Neuronal stem cell (in vitro differentiated cells): ENCODE results near the gene FAP.

Experiments
- DNase-seq: peaks from one replicate; pipeline ENCODE4 v3.0.0-alpha.2; 2013; ENCODE audit warnings: low spot score
- H2AFZ ChIP-seq: one replicate; pipeline ENCODE4 v1.6.1; 2013; ENCODE audit warnings: mild to moderate bottlenecking, low read length, inconsistent platforms
- H2AK5ac ChIP-seq: 2 replicates; pipeline ENCODE4 v1.6.1; 2013; ENCODE audit warnings: low read depth, mild to moderate bottlenecking, inconsistent platforms, low read length, moderate library complexity, mixed read lengths
- H2BK120ac ChIP-seq: 2 replicates; pipeline ENCODE4 v1.6.1; 2013; ENCODE audit warnings: low read depth, mild to moderate bottlenecking, inconsistent platforms, low read length, moderate library complexity, mixed read lengths
- H2BK12ac ChIP-seq: one replicate; pipeline ENCODE4 v1.6.1; 2013; ENCODE audit warnings: low read length, inconsistent platforms
- H2BK15ac ChIP-seq: 2 replicates; pipeline ENCODE4 v1.6.1; 2013; ENCODE audit warnings: mild to moderate bottlenecking, low read length, inconsistent platforms, mixed read lengths
- H2BK5ac ChIP-seq: one replicate; pipeline ENCODE4 v1.6.1; 2013; ENCODE audit warnings: inconsistent platforms, mild to moderate bottlenecking, low read length, moderate library complexity
- H3K14ac ChIP-seq: one replicate; pipeline ENCODE4 v1.6.1; 2013; ENCODE audit warnings: low read length, inconsistent platforms
- H3K18ac ChIP-seq: 2 replicates; pipeline ENCODE4 v1.6.1; 2013; ENCODE audit warnings: low read length, inconsistent platforms
- H3K23ac ChIP-seq: 2 replicates; pipeline ENCODE4 v1.6.1; 2013; ENCODE audit warnings: low read depth, mild to moderate bottlenecking, mixed read lengths, low read length, inconsistent platforms; ENCODE audit not compliant: poor library complexity
- H3K27ac ChIP-seq: replicated peaks from 3 replicates; pipeline ENCODE4 v1.5.1; 2013; ENCODE audit warnings: low read length, inconsistent platforms
- H3K27me3 ChIP-seq, 3 experiments: 2 replicates each; pipeline ENCODE4 v1.6.1; 2013; ENCODE audit warnings: low read length in 3 of 3, mild to moderate bottlenecking in 2 of 3, inconsistent platforms in 1 of 3, low read depth in 1 of 3, mixed read lengths in 1 of 3, moderate library complexity in 1 of 3; ENCODE audit not compliant: control insufficient read depth in 3 of 3, insufficient read depth in 3 of 3
- H3K36me3 ChIP-seq, 2 donors: replicated peaks in 1 of 2; 2 replicates each; pipeline ENCODE4 v1.6.1; 2013; ENCODE audit warnings: low read length in 2 of 2; ENCODE audit not compliant: control insufficient read depth in 2 of 2, insufficient read depth in 2 of 2
- H3K4ac ChIP-seq: 2 replicates; pipeline ENCODE4 v1.6.1; 2013; ENCODE audit warnings: inconsistent platforms, mild to moderate bottlenecking, low read length, moderate library complexity
- H3K4me1 ChIP-seq, 2 donors: 1 replicate in 1 of 2; 2 replicates in 1 of 2; pipeline ENCODE4 v1.6.1; 2013; ENCODE audit warnings: low read length in 2 of 2, low read depth in 1 of 2; ENCODE audit not compliant: control insufficient read depth in 2 of 2, insufficient read depth in 1 of 2
- H3K4me2 ChIP-seq: one replicate; pipeline ENCODE4 v1.6.1; 2013; ENCODE audit warnings: mild to moderate bottlenecking, low read length, inconsistent platforms; ENCODE audit not compliant: insufficient read depth, poor library complexity, severe bottlenecking
- H3K4me3 ChIP-seq, 2 donors: 2 replicates each; pipeline ENCODE4 v1.5.1; 2013; ENCODE audit warnings: low read length in 2 of 2, mild to moderate bottlenecking in 2 of 2, inconsistent platforms in 1 of 2, moderate library complexity in 1 of 2
- H3K79me1 ChIP-seq: one replicate; pipeline ENCODE4 v1.6.1; 2013; ENCODE audit warnings: low read depth, mild to moderate bottlenecking, inconsistent platforms, low read length, moderate library complexity
- H3K9ac ChIP-seq: one replicate; pipeline ENCODE4 v1.6.1; 2013; ENCODE audit warnings: mild to moderate bottlenecking, low read depth, low read length, inconsistent platforms; ENCODE audit not compliant: poor library complexity
- H3K9me3 ChIP-seq, 2 donors: replicated peaks in 1 of 2; 2 replicates each; pipeline versions ENCODE3 to v1.6.1; 2013; ENCODE audit warnings: low read length in 2 of 2, mild to moderate bottlenecking in 2 of 2, inconsistent platforms in 1 of 2, low read depth in 1 of 2, mixed read lengths in 1 of 2, moderate library complexity in 1 of 2; ENCODE audit not compliant: control insufficient read depth in 2 of 2, insufficient read depth in 1 of 2
- H4K8ac ChIP-seq: one replicate; pipeline ENCODE4 v1.6.1; 2013; ENCODE audit warnings: low read depth, mild to moderate bottlenecking, inconsistent platforms, low read length, moderate library complexity
- H4K91ac ChIP-seq: one replicate; pipeline ENCODE4 v1.6.1; 2013; ENCODE audit warnings: low read length, low read depth, mild to moderate bottlenecking, inconsistent platforms; ENCODE audit not compliant: poor library complexity
- WGBS, 2 donors: extraction: QIAGEN DNeasy Blood & Tissue Kit; methylation state at CpG; one replicate each; pipeline ENCODE4 v1.1.7; 2013; ENCODE audit warnings: missing lambda C conversion rate in 2 of 2, mixed read lengths in 1 of 2; ENCODE audit not compliant: insufficient read length in 2 of 2, insufficient replicate concordance in 1 of 2; ENCODE audit errors: extremely low coverage in 2 of 2; 5-methylcytosine and 5-hydroxymethylcytosine counted together

Gene FAP

DNA sequence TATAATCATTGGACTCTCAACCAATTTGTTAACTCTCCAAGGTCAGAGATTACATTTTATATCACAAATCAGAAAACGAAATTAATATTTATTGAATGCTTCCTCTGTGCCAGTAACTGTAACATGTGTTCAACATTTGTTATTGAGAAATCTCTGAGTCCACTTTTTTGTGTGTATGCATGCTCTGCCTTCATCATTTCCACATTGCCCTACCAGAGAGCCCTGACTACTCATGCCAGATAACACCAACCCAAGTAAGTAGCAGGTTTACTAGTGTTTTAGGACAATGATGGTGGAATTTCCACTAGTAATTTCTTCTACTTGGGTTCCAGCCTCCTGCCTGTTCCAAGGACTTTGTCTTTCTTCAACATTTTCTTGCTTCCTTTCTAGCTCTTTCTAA is 14.2 kb upstream of the FAP start:
- H3K36me3 ChIP-seq, result no peaks in the 10 kb centered on the region
- no peak overlapping the region for H3K27ac ChIP-seq
- H3K23ac ChIP-seq, result no peak overlapping the region
- no peak overlapping the region for H2BK12ac ChIP-seq
- no peaks in the 10 kb centered on the region for H3K79me1 ChIP-seq
- no peaks in the 10 kb centered on the region for H3K27me3 ChIP-seq
- no peak for DNase-seq
- H3K14ac ChIP-seq, result no peak overlapping the region
- H3K9ac ChIP-seq, result no peak overlapping the region
- H3K4me1 ChIP-seq, result peaks cover 0 to 1% of the 10 kb centered on the region in 2 donors
- no peak overlapping the region for H4K8ac ChIP-seq
- no peaks in the 10 kb centered on the region for H3K9me3 ChIP-seq
- WGBS, 2 donors, result no CpG with 5 or more reads among the region's 1 CpG
- H2AK5ac ChIP-seq, result no peak overlapping the region
- no peak overlapping the region for H3K18ac ChIP-seq
- no peak overlapping the region for H2BK120ac ChIP-seq
- H3K4ac ChIP-seq, result no peak overlapping the region
- H3K4me2 ChIP-seq, result no peak overlapping the region
- no peak overlapping the region for H4K91ac ChIP-seq
- H2BK15ac ChIP-seq, result no peak overlapping the region
- no peak overlapping the region for H2AFZ ChIP-seq
- H3K4me3 ChIP-seq, result no peak overlapping the region
- no peak overlapping the region for H2BK5ac ChIP-seq

DNA sequence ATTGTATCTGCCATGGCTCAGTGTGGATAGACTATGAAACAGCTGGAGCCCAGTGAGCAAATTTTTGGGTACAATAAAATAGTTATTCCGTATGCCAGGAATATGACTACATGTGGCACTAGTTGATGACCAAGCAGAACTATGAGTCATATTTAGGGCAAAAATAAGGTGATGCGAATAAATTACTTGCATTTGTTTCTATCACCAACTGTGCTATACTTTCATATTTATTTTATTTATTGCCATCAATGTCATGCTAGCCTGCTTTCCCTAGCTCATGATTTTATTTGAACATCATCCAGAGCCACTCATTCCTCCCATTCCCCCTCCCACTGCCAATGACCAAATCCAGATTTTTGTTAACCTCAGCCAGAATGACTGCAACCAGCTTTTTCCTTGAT is 13.3 kb upstream of the FAP start:
- no peak overlapping the region for H3K4me2 ChIP-seq
- H2BK120ac ChIP-seq, result no peak overlapping the region
- no peak overlapping the region for H2AFZ ChIP-seq
- H4K8ac ChIP-seq, result no peak overlapping the region
- no peak overlapping the region for H3K18ac ChIP-seq
- no peak overlapping the region for H2BK12ac ChIP-seq
- H3K36me3 ChIP-seq, result no peaks in the 10 kb centered on the region
- H3K14ac ChIP-seq, result no peak overlapping the region
- WGBS, 2 donors, result no CpG with 5 or more reads among the region's 2 CpGs
- no peaks in the 10 kb centered on the region for H3K79me1 ChIP-seq
- H4K91ac ChIP-seq, result no peak overlapping the region
- no peak overlapping the region for H2BK5ac ChIP-seq
- no peak overlapping the region for H3K4ac ChIP-seq
- H3K9me3 ChIP-seq, result no peaks in the 10 kb centered on the region
- H2AK5ac ChIP-seq, result no peak overlapping the region
- H3K23ac ChIP-seq, result no peak overlapping the region
- H2BK15ac ChIP-seq, result no peak overlapping the region
- peaks cover 0 to 1% of the 10 kb centered on the region in 2 donors for H3K4me1 ChIP-seq
- no peaks in the 10 kb centered on the region for H3K27me3 ChIP-seq
- H3K4me3 ChIP-seq, result no peak overlapping the region
- DNase-seq, result no peak
- H3K9ac ChIP-seq, result no peak overlapping the region
- H3K27ac ChIP-seq, result no peak overlapping the region

DNA sequence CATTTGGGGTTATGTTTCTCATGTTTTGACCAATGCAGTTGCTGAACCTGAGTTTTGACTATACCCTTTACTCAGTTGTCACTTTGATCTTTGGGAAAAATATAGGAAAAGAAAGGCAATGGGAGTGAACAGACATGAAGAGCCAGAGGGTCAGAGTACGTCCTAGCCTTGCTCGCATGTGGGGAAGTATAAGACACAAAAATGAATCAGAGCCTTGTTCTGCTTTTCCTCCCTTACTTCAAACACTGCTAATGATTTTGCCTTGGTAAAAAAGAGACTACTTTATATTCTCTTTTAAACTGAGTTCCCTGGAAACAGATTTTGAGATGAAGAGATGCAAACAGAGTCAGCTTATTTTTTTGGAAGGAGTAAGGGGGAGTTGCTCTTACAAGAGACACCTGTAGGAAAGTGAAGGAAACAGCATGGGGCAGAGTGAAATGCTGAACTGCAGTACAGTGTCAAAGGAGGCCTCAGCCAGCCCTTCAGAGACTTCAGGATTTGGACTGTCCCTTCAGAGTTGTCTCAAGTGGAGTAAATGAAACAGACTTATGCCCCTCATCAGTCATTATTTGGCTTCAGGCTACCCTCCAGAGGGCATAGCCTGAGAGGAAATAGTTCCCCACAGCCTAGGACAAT is 11.1 kb upstream of the FAP start:
- H3K14ac ChIP-seq, result no peak overlapping the region
- no peak for DNase-seq

DNA sequence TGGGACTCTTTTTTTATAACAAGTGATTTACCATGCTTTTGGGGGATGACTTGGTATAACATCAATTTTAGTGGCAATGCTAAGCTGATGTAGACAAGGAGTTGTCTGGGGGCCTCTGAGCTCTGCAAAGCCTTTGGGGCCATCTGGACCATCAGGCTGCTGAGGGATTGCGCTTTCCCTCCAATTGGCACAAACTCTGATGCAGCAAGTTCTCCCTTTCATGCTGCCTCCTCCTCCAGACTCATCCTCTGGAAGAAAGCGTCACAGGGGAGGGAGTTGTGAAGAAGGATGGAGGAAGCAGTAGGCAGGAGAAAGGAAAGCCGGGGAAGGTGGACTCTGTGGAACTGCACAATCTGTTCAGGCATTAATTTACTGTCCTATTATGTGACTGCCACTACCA is 10.2 kb upstream of the FAP start:
- no CpG with 5 or more reads among the region's 3 CpGs for WGBS, 2 donors
- no peaks in the 10 kb centered on the region for H3K79me1 ChIP-seq

More for the DNA sequence above, 11.1 kb upstream of the FAP start:
- H3K4ac ChIP-seq, result no peak overlapping the region
- H2AFZ ChIP-seq, result no peak overlapping the region
- no CpG with 5 or more reads among the region's 2 CpGs for WGBS, 2 donors
- H3K36me3 ChIP-seq, result no peaks in the 10 kb centered on the region
- H4K91ac ChIP-seq, result no peak overlapping the region
- no peak overlapping the region for H3K27ac ChIP-seq
- no peak overlapping the region for H3K4me2 ChIP-seq
- no peaks in the 10 kb centered on the region for H3K9me3 ChIP-seq
- H4K8ac ChIP-seq, result no peak overlapping the region
- no peak overlapping the region for H2BK15ac ChIP-seq
- no peaks in the 10 kb centered on the region for H3K27me3 ChIP-seq
- no peak overlapping the region for H3K4me3 ChIP-seq
- no peaks in the 10 kb centered on the region for H3K79me1 ChIP-seq
- H3K4me1 ChIP-seq, result no peaks in the 10 kb centered on the region
- H3K23ac ChIP-seq, result no peak overlapping the region
- H2BK120ac ChIP-seq, result no peak overlapping the region
- H2BK5ac ChIP-seq, result no peak overlapping the region
- H2AK5ac ChIP-seq, result no peak overlapping the region
- H2BK12ac ChIP-seq, result no peak overlapping the region
- no peak overlapping the region for H3K18ac ChIP-seq
- no peak overlapping the region for H3K9ac ChIP-seq

More for the DNA sequence above, 10.2 kb upstream of the FAP start:
- H3K14ac ChIP-seq, result no peak overlapping the region
- H2AFZ ChIP-seq, result no peak overlapping the region
- no peak for DNase-seq
- no peaks in the 10 kb centered on the region for H3K4me1 ChIP-seq
- H3K4me2 ChIP-seq, result no peak overlapping the region
- H3K4ac ChIP-seq, result no peak overlapping the region
- H2BK12ac ChIP-seq, result no peak overlapping the region
- no peaks in the 10 kb centered on the region for H3K36me3 ChIP-seq
- H4K8ac ChIP-seq, result no peak overlapping the region
- H3K23ac ChIP-seq, result no peak overlapping the region
- H2AK5ac ChIP-seq, result no peak overlapping the region
- no peak overlapping the region for H3K18ac ChIP-seq
- H2BK15ac ChIP-seq, result no peak overlapping the region
- H2BK5ac ChIP-seq, result no peak overlapping the region
- H3K9me3 ChIP-seq, result no peaks in the 10 kb centered on the region
- no peak overlapping the region for H2BK120ac ChIP-seq
- no peaks in the 10 kb centered on the region for H3K27me3 ChIP-seq
- no peak overlapping the region for H4K91ac ChIP-seq
- H3K9ac ChIP-seq, result no peak overlapping the region
- H3K4me3 ChIP-seq, result no peak overlapping the region
- H3K27ac ChIP-seq, result no peak overlapping the region
